NCI-H2029 (cell line): ENCODE measurements around the gene ATP5F1A.
A peak's percentile ranks its signal among the peaks of the same experiment; 100 is the strongest.
"Not testable (repeated sequence)": the region's sequence is repeated elsewhere in the genome, so short reads cannot be mapped to it uniquely, and the experiment has no call there.

Experiments used
- DNase-seq: peaks from one replicate; lab custom pipeline; 2025; lab: John Stamatoyannopoulos, UW

The ATP5F1A gene

DNA sequence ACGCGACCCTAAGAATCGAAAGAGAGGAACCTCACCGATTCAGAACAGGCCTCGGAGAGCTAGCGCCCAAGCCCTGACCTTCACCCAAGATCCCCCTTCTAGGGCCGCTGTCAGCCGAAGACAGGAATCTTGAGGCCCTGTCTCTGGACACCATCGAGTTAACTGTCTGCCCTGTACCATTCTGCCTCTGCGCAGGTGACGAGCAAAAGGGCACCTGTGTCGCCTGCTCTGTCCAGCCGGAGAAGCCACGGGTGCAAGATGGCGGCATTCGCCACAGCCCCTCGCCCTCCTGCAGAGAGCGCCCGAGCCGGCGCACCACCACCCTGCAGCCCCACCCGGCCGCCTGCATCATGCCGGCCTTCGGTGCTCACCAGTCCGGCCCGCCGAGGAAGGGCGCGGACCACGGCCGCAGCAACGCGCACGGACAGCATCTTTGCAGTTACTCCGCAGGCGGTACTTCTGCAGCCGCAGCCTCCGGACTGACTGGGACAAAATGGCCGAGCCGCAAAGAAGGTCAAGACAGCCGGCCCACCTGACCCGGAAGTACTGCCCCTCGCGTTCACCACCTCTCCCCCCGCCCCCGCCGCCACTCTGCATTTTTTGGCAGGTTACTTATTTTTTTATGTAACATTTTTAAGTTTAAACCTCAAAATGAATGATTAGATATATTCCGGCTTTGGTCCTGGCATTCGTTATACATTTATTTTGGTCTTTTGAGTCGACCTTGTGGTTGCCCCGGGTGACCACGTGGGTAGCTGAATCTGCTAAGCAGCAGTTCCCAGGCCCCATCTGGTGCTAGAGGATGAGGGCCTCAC, at the start of gene ATP5F1A:
Gene ATP5F1A (minus strand): TSS at position 496 of the 815 bp plus-strand sequence. CDS start 65 bp downstream, at position 431.
- DNase-seq, result peak; percentile 52

DNA sequence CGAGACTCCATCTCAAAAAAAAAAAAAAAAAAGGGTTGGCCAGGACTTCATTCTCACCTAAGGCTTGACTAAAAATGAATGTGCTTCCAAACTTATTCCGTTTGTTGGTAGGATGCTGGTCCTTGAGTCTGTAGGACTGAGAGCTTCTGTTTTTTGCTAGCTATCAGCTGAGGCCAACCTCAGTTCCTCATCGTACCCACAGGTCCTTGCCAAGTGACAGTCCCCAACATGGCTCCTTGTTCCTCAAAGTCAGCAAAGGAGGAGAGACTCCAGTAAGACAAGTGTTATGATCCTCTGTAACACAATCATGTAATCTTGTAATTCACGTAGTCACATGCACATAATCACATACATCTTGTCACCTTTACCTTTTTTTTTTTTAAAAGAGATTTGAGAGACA, 43.1 kb upstream of the ATP5F1A start:
- no peak for DNase-seq

DNA sequence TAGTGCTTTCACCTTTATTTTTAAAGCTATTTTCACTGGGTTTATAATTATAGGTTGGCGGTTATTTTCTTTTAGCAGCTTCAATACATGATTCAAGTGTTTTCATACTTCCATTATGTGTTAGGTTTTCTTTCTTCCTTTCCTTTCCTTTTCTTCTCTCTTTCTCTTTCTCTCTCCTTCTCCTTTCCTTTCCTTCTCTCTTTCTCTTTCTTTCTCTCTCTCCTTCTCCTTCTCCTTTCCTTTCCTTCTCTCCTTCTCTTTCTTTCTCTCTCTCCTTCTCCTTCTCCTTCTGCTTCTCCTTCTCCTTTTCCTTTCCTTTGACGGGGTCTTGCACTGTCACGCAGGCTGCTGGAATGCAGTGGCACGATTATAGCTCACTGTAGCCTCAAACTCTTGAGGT, 42.1 kb upstream of the ATP5F1A start:
- DNase-seq, result no peak

DNA sequence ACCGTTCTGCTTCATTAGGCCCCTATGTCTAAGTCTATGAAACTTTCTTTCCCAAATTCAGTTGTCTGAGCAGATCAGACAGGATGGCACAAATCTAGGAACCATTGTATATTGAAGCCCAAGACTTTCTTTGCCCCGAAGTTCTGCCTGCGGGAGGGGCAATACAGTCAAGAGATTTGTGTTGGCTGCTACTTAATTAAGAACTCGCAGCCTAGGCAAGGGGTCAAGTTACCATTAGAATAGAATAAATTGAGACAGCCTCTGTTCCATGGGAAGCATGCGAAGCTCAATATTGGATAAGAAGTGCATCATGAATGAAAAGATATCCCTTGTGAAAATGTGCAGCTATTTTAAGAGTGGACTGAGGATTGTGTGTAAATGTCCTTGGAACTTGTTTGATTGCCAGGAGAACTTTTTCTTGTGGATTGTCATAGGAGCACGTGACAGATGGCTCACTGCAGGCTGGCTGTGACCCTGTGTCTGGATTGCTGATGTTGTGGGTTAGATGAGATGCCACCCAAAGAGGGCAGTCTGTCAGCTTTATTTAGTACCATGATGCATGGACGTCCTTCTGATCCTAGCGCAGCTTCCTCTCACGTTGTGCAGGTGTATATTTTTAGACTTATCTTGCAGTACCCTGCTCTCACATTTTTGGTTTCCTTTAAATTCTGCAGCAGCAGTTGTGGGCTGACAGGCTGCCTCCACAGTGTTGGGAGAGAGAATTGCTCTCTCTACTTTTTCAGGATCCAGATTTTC, 37.0 kb upstream of the ATP5F1A start:
- no peak for DNase-seq

DNA sequence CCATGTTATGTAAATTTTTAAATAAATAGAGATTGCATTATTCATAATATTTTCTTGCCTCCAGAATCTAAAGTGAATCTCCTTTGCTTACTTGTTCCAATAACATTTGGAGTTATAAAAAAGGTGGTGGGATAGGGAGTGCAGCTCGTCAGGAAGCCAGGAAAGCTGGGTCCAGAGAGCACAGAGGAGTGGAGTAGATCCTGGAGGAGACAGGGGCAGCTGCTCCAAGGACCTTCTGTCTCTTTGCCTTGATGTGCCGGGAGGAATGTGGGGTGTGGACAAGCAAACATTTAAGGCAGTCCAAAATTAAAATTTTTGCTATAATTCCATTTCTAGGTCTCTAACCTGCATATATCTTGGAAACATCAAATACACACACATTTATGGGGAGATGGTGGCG, 35.4 kb upstream of the ATP5F1A start:
- no peak for DNase-seq

DNA sequence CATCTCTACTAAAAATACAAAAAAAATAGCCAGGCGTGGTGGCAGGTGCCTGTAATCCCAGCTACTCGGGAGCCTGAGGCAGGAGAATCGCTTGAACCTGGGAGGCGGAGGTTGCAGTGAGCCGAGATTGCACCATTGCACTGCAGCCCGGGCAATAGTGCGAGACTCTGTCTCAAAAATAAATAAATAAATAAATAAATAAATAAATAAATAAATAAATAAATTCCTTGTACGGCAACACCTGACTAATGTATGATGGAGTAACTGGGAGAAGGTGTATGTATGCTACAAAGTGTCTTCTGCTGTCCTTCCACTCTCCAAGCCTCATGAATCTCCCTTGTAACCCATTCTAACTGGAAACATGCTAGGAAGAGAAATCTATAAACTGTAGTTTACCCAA, 32.5 kb upstream of the ATP5F1A start:
- not testable (repeated sequence) for DNase-seq

DNA sequence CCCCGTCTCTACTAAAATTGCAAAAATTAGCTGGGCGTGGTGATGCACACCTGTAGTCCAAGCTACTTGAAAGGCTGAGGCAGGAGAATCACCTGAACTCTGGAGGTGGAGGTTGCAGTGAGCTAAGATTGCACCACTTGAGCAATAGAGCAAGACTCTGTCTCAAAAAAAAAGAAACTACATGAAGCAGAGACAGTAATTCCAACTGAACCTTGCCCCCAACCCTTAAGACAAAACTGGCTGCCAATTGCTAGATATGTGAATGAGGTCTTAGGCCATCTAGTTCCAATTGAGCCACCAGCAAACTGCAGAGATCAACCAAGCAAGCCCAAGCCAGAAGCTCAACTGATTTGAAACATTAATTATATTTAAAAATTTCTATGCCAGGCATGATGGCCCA, 32.0 kb upstream of the ATP5F1A start:
- no peak for DNase-seq

DNA sequence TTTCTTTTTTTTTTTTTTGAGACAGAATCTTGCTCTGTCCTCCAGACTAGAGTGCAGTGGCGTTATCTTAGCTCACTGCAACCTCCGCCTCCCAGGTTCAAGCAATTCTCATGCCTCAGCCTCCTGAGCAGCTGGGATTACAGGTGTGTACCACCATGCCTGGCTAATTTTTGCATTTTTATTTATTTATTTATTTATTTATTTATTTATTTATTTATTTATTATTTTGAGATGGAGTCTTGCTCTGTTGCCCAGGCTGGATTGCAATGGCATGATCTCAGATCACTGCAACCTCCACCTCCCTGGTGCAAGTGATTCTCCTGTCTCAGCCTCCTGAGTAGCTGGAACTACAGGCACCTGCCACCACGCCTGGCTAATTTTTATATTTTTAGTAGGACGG, 28.5 kb upstream of the ATP5F1A start:
- DNase-seq, result not testable (repeated sequence)

DNA sequence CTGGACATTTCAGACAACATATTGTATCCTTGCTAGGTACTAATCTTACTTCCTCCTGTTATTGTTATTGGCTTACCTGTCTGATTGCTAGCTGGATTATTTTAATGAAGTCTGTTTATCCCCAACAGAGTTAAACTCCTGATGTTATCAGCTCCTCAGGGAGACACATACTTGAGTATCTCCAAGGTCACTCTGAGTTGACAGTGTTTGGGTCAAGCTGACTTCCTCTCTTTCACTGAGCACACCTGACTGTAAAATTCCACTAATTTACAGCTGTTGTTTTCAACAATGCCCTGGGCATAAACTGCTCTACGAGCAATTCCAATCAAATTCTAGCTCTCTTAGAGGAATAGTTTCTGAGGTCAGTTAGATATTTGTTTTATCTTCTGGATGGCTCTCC, 15.7 kb upstream of the ATP5F1A start:
- DNase-seq, result no peak

DNA sequence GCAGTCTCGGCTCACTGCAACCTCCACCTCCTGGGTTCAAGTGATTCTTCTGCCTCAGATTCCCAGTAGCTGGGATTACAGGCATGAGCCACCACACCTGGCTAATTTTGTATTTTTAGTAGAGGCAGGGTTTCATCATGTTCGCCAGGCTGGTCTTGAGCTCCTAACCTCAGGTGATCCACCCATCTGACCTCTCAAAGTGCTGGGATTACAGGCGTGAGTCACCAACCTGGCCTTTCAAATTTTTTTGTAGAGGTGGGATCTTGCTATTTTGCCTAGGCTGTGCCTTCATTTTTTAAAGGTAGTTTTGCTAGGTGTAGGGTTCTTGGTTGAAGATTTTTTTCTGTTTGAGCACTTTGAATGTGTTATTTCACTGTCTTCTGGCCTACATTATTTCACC, 12.3 kb upstream of the ATP5F1A start:
- DNase-seq, result no peak

DNA sequence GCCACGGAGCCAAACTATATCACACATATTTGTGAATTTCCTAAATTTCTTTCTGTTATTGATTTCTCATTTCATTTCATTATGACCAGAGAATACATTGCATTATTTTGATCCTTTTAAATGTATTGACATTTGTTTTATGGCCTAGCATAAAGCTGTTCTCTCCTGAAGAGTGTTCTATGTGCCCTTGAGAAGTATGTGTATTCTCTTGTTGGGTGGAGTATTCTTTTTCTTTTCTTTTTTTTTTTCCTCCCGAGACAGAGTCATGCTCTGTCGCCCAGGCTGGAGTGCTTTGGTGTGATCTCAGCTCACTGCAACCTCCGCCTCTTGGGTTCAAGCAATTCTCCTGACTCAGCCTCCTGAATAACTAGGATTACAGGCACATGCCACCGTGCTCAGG, 11.3 kb upstream of the ATP5F1A start:
- no peak for DNase-seq

DNA sequence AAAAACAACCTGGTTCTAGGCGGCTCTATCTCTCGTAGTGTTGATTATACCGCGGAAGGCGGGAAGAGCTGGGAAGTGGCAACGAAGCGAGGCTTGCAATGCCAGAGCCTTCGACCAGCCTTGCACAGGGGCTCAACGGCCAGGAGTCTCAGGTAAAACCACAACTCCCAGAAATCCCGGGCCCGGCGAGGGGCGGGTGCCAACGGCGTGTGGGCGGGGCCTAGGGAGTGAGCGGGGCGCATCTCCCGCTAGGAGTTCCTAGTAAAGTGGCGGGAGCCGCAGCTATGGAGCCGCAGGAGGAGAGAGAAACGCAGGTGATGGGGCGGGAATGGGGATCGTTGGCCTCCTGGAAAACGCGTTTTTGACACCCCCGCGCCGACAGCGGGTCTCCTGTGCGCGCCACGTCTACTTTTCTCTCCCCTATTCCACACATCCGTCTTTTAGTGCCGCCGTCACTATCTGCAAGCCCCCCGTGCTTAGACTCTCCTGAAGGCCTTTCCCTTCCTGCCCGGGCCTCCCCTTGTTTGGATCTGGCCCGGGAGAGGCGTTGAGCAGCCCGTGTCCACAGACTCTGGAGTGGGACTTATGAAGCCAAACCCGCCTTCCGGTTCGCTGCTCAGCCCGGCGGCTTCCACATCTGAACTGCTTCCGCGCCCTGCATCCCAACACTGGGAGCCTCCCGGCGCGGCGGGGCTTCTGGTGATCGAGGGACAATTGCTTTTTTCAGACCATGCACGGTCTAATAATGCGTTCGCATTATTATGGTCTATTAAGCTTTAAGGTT, 6.2 kb upstream of the ATP5F1A start, which contains the start of gene HAUS1:
Gene HAUS1 (plus strand): TSS at position 258 of the 784 bp plus-strand sequence. CDS start 27 bp downstream, at position 285.
- peak; percentile 90 for DNase-seq

DNA sequence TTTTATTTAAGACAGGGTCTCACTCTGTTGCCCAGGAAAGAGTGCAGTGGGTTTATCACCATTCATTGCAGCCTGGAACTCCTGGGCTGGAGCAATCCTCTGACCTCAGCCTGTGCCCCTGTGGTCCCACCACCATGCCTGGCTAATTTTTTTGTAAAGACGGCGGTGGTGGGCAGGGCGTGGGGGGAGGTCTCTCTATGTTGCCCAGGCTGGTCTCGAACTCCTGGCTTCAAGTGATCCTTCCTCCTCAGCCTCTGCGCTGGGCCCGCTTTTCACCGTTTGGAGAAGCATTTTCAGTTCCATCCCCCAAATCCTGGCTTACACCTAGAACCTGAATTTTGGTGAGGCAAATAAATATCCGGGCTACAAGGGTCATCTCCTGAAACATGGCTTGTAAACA, 1.4 kb upstream of the ATP5F1A start:
- DNase-seq, result no peak

DNA sequence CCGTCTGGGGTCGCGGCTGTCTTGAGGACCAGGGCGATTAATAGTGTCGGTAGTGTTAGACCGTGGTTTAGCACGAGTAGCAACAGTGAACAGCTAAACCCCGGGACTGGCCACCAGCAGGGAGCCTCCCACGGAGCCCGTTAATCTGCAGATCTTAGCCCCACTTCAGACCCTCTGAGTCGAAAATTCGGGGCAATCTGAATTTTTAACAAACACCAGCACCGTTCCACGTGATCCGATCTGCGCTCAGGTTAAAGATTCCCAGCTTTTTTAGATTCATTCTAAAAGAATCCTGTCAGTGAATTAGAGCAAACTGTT, 479 bp upstream of the ATP5F1A start:
- DNase-seq, result no peak

DNA sequence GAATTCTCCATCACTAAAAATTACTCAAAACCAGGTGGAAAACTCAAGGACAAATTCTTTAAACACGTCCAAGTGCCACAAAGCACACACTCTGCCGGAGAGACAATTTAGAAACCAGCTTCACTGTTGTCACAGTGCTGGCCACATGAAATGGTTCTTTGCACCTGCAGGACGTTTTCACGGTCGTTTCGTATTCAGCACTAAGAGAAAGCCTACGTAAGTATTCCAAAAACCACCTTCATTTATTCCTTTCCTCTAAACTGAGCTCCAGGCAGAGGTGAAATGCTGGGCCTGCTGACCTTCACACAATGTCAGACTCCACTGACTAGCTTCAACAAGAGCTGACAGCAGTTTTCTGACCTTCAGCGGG, 680 bp downstream of the ATP5F1A start:
- DNase-seq, result no peak

DNA sequence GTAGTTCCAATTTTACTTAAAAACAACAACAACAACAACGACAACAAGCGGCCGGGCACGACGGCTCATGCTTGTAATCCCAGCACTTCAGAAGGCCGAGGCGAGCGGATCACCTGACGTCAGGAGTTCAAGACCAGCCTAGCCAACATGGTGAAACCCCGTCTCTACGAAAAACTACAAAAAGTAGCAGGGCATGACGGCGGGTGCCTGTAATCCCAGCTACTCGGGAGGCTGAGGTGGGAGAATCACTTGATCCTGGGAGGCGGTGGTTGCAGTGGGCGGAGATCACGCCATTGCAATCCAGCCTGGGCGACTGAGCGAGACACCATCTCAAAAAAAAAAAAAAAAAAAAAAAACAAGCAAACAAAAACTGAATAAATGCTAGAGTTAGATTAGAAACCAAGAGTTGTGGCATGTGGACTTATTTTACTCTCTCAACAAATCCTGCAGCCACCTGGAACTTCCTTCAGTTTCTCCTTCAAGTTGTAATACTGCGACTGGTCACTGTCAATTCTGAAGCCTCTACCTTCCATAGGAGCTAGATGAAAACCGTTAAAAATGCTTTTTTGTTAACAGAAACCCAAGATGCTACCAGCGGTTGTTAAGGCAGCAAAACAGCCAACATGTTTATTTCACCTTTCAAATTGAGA, 1.3 kb downstream of the ATP5F1A start:
- no peak for DNase-seq

DNA sequence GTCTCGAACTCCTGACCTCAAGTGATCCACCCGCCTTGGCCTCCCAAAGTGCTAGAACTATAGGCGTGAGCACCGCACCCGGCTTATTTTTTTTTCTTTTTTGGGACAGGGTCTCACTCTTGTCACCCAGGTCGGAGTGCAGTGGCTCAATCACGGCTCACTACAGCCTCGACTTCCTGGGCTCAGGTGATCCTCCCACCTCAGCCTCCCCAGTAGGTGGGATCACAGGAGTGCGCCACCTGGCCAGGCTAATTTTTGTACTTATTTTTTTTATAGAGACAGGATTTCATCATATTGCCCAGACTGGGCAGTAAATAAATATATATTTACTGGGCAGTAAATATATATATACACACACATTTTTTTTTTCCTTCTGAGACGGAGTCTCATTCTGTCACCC, 2.6 kb downstream of the ATP5F1A start:
- no peak for DNase-seq

DNA sequence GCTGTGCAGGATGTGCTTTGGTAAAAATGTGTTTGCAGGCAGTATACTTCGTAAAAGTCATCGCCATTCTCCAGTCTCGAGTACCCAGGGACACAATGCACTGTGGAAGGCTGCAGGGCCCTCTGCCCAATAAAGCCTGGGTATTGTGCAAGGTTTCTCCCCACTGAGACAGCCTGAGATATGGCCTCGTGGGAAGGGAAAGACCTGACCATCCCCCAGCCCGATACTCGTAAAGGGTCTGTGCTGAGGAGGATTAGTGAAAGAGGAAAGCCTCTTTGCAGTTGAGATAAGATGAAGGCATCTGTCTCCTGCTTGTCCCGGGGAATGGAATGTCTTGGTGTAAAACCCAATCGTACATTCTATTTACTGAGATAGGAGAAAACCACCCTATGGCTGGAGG, 9.6 kb downstream of the ATP5F1A start:
- not testable (repeated sequence) for DNase-seq

DNA sequence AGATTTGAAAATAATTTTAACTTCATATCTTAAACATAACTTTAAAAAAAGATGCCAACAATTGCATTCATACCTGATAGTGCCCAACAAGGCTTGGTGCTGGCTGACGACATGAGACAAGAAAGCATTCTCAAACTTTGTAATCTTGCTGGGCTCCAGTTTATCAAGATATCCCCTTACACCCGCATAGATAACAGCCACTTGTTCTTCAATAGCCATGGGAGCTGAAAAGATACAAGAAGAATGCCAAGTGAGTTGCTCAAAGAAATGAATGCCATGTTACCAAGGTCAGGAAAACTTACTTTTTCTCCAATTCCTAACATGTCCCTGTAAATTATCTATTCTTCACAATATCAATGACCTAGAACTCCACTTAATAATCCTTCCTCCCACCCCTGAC, 13.7 kb downstream of the ATP5F1A start:
- no peak for DNase-seq

DNA sequence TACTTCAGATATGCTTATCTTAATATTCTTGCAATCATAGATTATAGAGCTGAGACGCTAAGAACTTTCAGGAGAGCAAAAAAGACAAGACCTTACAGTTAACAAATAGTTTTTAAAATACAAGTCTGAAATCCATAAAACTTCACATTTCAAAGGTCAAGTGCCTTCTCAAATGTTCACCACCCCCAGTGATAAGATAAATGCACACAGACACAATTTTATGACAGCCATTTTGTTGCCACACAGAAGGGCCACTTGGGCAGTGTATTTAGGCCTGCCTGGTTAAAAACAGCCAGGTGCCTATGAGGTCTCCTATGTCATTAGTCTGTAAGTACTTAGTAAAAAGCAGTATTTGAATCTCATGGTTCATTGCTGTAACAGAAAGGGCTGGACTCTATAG, 17.9 kb downstream of the ATP5F1A start:
- no peak for DNase-seq

DNA sequence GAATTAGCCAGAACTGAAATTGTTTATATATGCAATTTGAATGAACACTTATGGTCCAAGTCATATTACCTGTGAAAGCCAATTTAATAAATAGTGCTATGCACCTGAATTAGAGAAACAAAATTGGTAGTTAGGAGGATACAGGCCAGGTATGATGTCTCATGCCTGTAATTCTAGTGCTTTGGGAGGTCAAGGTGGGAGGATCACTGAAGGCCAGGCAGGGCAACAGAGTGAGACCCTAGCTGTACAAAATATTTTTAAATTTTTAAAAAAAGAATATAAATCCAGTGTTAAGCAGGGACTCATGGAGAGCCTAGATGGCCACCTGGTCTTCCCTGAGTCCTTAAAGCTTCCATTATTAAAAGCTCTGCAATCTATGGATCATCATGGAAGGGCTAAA, 18.8 kb downstream of the ATP5F1A start:
- DNase-seq, result no peak
